ENCODE measurements around the gene UBE3B.

The UBE3B gene

GRCh38 chr12:109448707-109449390, 28.6 kb upstream of the UBE3B start:
- H3K79me2 ChIP-seq (ENCODE audit: insufficient read depth, low read length): no peaks in the 10 kb centered on the region
- no peaks in the 10 kb centered on the region for H3K9me3 ChIP-seq (ENCODE audit: insufficient read depth, low read depth, low read length)
- H3K4me1 ChIP-seq (ENCODE audit: insufficient read depth, low read length, poor library complexity, severe bottlenecking): no peaks in the 10 kb centered on the region
- H3K27me3 ChIP-seq (ENCODE audit: insufficient read depth, low read length, poor library complexity, severe bottlenecking): no peaks in the 10 kb centered on the region
- no peak overlapping the region for H3K4me2 ChIP-seq (ENCODE audit: low read depth, low read length, poor library complexity, severe bottlenecking)
- H3F3A ChIP-seq (ENCODE audit: low read depth): no peaks in the 10 kb centered on the region
- no peak for TF ChIP-seq EZH2phosphoT487 (IDR thresholded peaks at IDR 0.05; ENCODE audit: borderline replicate concordance)
- TF ChIP-seq, protein P1, sequence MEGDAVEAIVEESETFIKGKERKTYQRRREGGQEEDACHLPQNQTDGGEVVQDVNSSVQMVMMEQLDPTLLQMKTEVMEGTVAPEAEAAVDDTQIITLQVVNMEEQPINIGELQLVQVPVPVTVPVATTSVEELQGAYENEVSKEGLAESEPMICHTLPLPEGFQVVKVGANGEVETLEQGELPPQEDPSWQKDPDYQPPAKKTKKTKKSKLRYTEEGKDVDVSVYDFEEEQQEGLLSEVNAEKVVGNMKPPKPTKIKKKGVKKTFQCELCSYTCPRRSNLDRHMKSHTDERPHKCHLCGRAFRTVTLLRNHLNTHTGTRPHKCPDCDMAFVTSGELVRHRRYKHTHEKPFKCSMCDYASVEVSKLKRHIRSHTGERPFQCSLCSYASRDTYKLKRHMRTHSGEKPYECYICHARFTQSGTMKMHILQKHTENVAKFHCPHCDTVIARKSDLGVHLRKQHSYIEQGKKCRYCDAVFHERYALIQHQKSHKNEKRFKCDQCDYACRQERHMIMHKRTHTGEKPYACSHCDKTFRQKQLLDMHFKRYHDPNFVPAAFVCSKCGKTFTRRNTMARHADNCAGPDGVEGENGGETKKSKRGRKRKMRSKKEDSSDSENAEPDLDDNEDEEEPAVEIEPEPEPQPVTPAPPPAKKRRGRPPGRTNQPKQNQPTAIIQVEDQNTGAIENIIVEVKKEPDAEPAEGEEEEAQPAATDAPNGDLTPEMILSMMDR (conservative IDR thresholded peaks at IDR 0.05; ENCODE audit: low read length): no peak
- no peak overlapping the region for H2AFZ ChIP-seq (ENCODE audit: low read length)
- peaks cover 69% of the 10 kb centered on the region for H3K36me3 ChIP-seq (ENCODE audit: insufficient read depth, low read length)
- no peaks in the 10 kb centered on the region for H3K9me2 ChIP-seq (replicated peaks; ENCODE audit: low read depth, low read length)
- H3K4me3 ChIP-seq (ENCODE audit: low read length, poor library complexity, severe bottlenecking): no peak overlapping the region
- H3K9ac ChIP-seq (ENCODE audit: low read depth, low read length, poor library complexity, severe bottlenecking): no peak overlapping the region
- H4K20me1 ChIP-seq (ENCODE audit: insufficient read depth, low read length, poor library complexity, severe bottlenecking): no peaks in the 10 kb centered on the region

- Histone ChIP-seq H3K79me2 (ENCODE audit: insufficient read depth, low read length) (no peaks in the 10 kb centered on the region), H4K20me1 (ENCODE audit: insufficient read depth, low read length, poor library complexity, severe bottlenecking) (no peaks in the 10 kb centered on the region), H3K9me2 (replicated peaks; ENCODE audit: low read depth, low read length) (no peaks in the 10 kb centered on the region), H3K9me3 (ENCODE audit: insufficient read depth, low read depth, low read length) (no peaks in the 10 kb centered on the region), H2AFZ (ENCODE audit: low read length) (no peak overlapping the region), H3K4me3 (ENCODE audit: low read length, poor library complexity, severe bottlenecking) (no peak overlapping the region), H3K36me3 (ENCODE audit: insufficient read depth, low read length) (peaks cover 71% of the 10 kb centered on the region), H3K4me1 (ENCODE audit: insufficient read depth, low read length, poor library complexity, severe bottlenecking) (no peaks in the 10 kb centered on the region), H3K9ac (ENCODE audit: low read depth, low read length, poor library complexity, severe bottlenecking) (no peak overlapping the region), H3K27me3 (ENCODE audit: insufficient read depth, low read length, poor library complexity, severe bottlenecking) (no peaks in the 10 kb centered on the region), H3F3A (ENCODE audit: low read depth) (no peaks in the 10 kb centered on the region), H3K4me2 (ENCODE audit: low read depth, low read length, poor library complexity, severe bottlenecking) (no peak overlapping the region)
- no peak for TF ChIP-seq EZH2phosphoT487 (IDR thresholded peaks at IDR 0.05; ENCODE audit: borderline replicate concordance)
- TF ChIP-seq, protein P1 (conservative IDR thresholded peaks at IDR 0.05; ENCODE audit: low read length): no peak
Measured at GRCh38 chr12:109449845-109450532, 27.4 kb upstream of the UBE3B start.

DNA sequence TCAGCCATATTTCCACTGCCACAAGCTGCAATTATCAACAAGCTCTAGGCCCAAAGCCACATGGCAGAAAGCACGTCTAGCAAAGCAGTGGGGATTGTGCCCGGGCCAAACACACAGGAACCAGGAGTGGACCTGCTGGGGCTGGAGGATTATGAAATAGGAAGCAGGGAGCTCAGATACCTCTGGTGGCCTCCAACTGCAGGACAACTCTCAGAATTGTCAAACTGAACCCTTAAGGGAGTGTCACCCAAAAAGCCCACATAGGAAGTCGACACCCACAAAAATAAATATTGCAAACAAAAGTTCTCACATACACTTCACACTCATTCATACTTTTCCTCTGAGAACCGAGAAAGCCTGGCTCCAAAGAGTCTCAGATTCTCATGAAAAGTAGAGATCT, 26.5 kb upstream of the UBE3B start:
- H2AFZ ChIP-seq (ENCODE audit: low read length): no peak overlapping the region
- H3K36me3 ChIP-seq (ENCODE audit: insufficient read depth, low read length): peaks cover 73% of the 10 kb centered on the region
- H3K79me2 ChIP-seq (ENCODE audit: insufficient read depth, low read length): no peaks in the 10 kb centered on the region

More for the DNA sequence above, 26.5 kb upstream of the UBE3B start:
- Histone ChIP-seq H3K4me1 (ENCODE audit: insufficient read depth, low read length, poor library complexity, severe bottlenecking) (no peaks in the 10 kb centered on the region), H4K20me1 (ENCODE audit: insufficient read depth, low read length, poor library complexity, severe bottlenecking) (no peaks in the 10 kb centered on the region), H3K9ac (ENCODE audit: low read depth, low read length, poor library complexity, severe bottlenecking) (no peak overlapping the region), H3K9me3 (ENCODE audit: insufficient read depth, low read depth, low read length) (no peaks in the 10 kb centered on the region), H3F3A (ENCODE audit: low read depth) (no peaks in the 10 kb centered on the region), H3K4me2 (ENCODE audit: low read depth, low read length, poor library complexity, severe bottlenecking) (no peak overlapping the region), H3K27me3 (ENCODE audit: insufficient read depth, low read length, poor library complexity, severe bottlenecking) (no peaks in the 10 kb centered on the region), H3K4me3 (ENCODE audit: low read length, poor library complexity, severe bottlenecking) (no peak overlapping the region), H3K9me2 (replicated peaks; ENCODE audit: low read depth, low read length) (no peaks in the 10 kb centered on the region)
- no peak for TF ChIP-seq EZH2phosphoT487 (IDR thresholded peaks at IDR 0.05; ENCODE audit: borderline replicate concordance)
- TF ChIP-seq, protein P1 (conservative IDR thresholded peaks at IDR 0.05; ENCODE audit: low read length): no peak
